NCI-H2227 treated with DMSO at 0.1 percent for 48 hours (cell line): ENCODE measurements around the gene NSD2.

ENCODE experiments used
- DNase-seq: peaks from one replicate; lab custom pipeline; 2025; lab: John Stamatoyannopoulos, UW

Gene NSD2

GRCh38 chr4:1945124-1945895 is 74.1 kb downstream of the NSD2 start:
- no peak for DNase-seq

- no peak for DNase-seq
Measured at GRCh38 chr4:1945912-1946311, 74.7 kb downstream of the NSD2 start.

- DNase-seq: no peak
Measured at GRCh38 chr4:1948232-1948631, 77.0 kb downstream of the NSD2 start.

GRCh38 chr4:1948892-1949436 is 77.8 kb downstream of the NSD2 start:
- DNase-seq: no peak

GRCh38 chr4:1950369-1950768 is 79.2 kb downstream of the NSD2 start:
- no peak for DNase-seq

- DNase-seq: no peak
Measured at GRCh38 chr4:1952058-1952700, 81.0 kb downstream of the NSD2 start.

GRCh38 chr4:1952719-1953118 is 81.5 kb downstream of the NSD2 start:
- DNase-seq: no peak

- no peak for DNase-seq
Measured at GRCh38 chr4:1953335-1953734, 82.1 kb downstream of the NSD2 start.

GRCh38 chr4:1956631-1957030 is 85.4 kb downstream of the NSD2 start:
- no peak for DNase-seq

GRCh38 chr4:1958276-1959103 is 87.3 kb downstream of the NSD2 start:
- no peak for DNase-seq

GRCh38 chr4:1959104-1959384 is 87.9 kb downstream of the NSD2 start:
- DNase-seq: peak; percentile 11

- no peak for DNase-seq
Measured at GRCh38 chr4:1960170-1960825, 89.1 kb downstream of the NSD2 start.

GRCh38 chr4:1961038-1961437 is 89.8 kb downstream of the NSD2 start:
- DNase-seq: no peak

- no peak for DNase-seq
Measured at GRCh38 chr4:1961563-1961962, 90.4 kb downstream of the NSD2 start.

- no peak for DNase-seq
Measured at GRCh38 chr4:1962980-1963379, 91.8 kb downstream of the NSD2 start.

GRCh38 chr4:1964443-1964842 is 93.2 kb downstream of the NSD2 start:
- DNase-seq: no peak

- no peak for DNase-seq
Measured at GRCh38 chr4:1964971-1965370, 93.8 kb downstream of the NSD2 start.

- DNase-seq: no peak
Measured at GRCh38 chr4:1967512-1968149, 96.4 kb downstream of the NSD2 start.

- DNase-seq: no peak
Measured at GRCh38 chr4:1968686-1969295, 97.6 kb downstream of the NSD2 start.

- DNase-seq: no peak
Measured at GRCh38 chr4:1969928-1970723, 98.9 kb downstream of the NSD2 start.

GRCh38 chr4:1970926-1971325 is 99.7 kb downstream of the NSD2 start:
- no peak for DNase-seq
